DLD1 (cell line): Measurements from ENCODE around the gene GLI1.
"Not testable (repeated sequence)": the region's sequence is repeated elsewhere in the genome, so short reads cannot be mapped to it uniquely, and the experiment has no call there.

ENCODE experiments used
- in situ Hi-C: cut with HindIII; loops from 2 replicates; pipeline ENCODE4 v1.10.0; 2017; ENCODE audit warnings: low sequenced_read_pairs

The GLI1 gene

GRCh38 chr12:57441393-57441792, 18.2 kb upstream of the GLI1 start:
- in situ Hi-C loops = not testable (repeated sequence)

DNA sequence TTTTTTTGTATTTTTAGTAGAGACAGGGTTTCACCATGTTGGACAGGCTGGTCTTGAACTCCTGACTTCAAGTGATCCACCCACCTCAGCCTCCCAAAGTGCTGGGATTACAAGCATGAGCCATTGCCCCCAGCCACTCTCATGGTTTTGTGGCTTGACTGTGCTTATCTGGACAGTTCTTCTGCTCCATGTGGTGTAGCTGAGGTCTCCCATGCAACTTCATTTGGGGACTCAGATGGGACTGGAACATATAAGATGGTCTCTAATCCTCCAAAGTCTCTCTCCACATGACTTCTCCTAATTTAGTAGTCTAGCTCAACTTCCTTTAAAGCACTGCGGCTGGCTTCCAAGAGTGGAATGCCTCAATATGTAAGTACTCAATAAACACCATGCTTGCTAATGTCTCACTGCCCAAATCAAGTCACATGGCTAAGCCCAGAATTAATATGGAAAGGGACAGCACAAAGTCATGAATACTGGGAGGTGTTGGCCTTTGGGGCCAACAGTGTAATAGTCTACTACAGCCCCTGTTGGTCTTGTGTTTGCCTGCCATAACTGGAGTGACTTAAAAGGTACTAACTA, 17.6 kb upstream of the GLI1 start:
- in situ Hi-C loops = no loop called here

DNA sequence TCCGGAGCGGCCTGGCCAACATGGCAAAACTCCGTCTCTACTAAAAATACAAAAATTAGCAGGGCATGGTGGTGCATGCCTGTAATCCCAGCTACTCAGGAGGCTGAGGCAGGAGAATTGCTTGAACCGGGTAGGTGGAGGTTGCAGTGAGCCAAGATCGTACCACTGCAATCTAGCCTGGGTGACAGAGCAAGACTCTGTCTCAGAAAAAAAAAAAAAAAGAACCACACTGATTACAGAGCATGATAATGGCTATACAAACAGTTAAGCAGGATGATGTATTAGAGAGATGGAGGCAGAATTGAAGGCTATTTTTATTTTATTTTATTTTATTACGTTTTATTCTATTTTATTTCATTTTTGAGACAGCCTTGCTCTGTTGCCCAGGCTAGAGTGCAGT, 15.2 kb upstream of the GLI1 start:
- in situ Hi-C loops = not testable (repeated sequence)

- in situ Hi-C loops = no loop called here
These were observed 14.8 kb upstream of the GLI1 start for GRCh38 chr12:57444744-57445143.

DNA sequence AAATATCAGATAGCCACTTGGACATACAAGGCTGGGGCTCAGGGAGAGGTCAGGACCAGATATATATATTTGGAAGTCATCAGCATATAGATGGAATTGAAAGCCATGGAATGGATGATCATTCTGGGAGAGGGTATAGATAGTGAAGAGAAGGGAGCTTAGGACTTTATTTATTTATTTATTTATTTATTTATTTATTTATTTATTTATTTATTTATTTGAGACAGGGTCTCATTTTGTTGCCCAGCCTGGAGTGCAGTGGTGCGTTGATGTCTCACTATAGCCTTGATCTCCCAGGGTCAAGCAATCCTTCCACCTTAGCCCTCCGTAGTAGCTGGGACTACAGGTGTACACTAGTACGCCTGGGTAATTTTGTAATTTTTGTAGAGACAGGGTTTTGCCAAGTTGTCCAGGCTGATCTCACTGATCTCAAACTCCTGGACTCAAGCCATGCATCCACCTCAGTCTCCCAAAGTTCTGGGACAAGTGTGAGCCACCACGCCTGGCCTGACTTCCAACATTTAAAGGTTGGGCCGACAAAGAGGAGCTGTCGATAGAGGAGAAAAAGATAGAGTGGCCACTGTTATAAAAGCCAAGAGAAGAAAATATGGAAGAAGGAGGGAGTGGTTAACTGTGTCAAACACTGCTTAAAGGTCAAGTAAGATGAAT, 13.2 kb upstream of the GLI1 start:
- in situ Hi-C loops = no loop called here

- in situ Hi-C loops = no loop called here
These were observed 10.9 kb upstream of the GLI1 start for GRCh38 chr12:57448669-57449068.

DNA sequence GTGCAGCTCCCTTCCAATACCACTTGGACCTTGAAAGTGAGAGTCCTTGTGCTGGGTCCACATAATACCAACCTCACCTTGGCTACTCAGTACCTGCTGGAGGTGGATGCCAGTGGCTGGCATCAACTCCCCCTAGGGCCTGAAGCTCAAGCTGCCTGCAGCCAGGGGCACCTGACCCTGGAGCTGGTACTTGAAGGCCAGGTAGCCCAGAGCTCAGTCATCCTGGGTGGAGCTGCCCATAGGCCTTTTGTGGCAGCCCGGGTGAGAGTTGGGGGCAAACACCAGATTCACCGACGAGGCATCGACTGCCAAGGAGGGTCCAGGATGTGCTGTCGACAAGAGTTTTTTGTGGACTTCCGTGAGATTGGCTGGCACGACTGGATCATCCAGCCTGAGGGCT, 10.2 kb upstream of the GLI1 start:
- in situ Hi-C loops = no loop called here

GRCh38 chr12:57450057-57450456, 9.5 kb upstream of the GLI1 start:
- in situ Hi-C loops = no loop called here

DNA sequence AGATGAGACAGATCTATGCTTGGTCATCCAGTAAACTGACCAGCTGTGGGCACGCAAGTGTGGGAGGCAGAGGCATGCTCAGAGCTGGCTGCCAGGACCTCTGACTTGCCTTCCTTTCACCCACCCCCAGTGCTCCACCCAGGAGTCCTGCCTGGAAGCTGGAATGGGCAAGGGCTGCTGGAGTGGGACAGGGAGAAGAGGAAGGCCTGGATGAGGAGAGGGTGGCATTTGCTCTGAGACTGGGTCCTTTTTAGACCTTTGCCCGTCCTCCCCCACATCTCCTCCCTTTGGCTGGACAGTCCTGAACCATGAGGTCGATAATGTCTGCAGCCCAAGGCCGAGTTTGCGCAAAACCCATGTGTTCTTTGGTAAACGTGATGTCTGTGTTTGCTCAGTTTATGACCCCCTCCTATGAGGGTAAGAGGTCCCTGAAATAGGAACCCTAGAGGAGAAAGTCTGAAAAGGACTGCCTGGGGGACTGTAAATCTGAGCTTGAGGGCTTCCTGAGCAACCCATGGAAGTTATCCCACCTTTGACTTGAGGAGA, 8.3 kb upstream of the GLI1 start:
- in situ Hi-C loops = no loop called here

- in situ Hi-C loops = no loop called here
These were observed 7.2 kb upstream of the GLI1 start for GRCh38 chr12:57452181-57452936.

- in situ Hi-C loops = no loop called here
These were observed 6.6 kb upstream of the GLI1 start for GRCh38 chr12:57452937-57453509.

DNA sequence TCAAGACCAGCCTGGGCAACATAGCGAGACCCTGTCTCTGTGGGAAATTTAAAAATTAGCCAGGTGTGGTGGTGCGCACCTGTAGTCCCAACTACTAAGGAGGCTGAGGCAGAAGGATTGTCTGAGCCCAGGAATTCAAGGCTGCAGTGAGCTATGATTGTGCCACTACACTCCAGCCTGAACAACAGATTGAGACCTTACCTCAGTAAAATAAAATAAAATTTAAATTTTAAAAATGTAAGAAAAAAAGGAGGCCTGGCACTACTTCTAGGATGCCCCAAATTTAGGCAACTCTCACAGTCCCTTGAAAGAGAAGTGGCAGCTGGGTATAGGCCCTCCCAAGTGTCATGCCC, 5.4 kb upstream of the GLI1 start:
- in situ Hi-C loops = no loop called here

DNA sequence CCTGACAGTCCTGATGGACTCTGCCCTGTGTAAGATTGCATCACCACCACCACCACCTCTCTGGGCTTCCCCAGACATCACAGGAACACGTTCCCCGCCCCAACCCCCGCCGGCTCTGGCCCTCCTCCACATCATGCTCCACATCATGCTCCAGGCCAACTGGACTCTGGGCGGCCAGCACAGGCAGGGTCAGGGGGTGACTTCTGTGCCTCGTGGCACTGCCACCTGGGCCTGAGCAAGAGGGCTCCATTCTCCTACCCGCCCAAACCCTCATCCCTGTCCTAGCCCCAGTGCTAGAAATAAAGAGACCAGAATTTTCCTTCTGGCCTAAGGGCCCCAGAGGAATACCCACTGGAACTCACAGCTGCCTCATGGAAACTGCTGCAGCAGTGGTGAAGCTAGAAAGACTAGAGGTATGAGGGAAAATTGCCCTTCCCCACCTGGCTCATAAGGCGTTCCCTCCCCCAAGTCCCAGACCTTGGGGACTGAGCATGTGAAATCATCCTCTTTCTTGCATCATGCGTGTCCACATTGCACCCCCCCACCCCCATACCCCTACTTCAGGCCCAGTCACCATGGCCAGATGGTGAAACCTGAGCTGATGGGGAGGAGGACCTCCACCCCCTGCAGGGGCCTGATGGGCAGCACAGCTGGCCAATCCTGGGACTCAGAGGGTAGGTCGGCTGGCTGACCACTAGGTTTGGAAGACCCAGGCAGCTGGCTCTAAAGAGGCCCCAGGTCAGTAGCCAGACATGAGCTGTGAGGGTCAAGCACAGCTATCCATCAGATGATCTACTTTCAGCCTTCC, 4.8 kb upstream of the GLI1 start, which contains the start of gene INHBE:
Gene INHBE, plus strand, starts transcription at position 742 of the 808 bp plus-strand sequence. CDS start 230 bp downstream, outside the sequence.
- in situ Hi-C loops = no loop called here

DNA sequence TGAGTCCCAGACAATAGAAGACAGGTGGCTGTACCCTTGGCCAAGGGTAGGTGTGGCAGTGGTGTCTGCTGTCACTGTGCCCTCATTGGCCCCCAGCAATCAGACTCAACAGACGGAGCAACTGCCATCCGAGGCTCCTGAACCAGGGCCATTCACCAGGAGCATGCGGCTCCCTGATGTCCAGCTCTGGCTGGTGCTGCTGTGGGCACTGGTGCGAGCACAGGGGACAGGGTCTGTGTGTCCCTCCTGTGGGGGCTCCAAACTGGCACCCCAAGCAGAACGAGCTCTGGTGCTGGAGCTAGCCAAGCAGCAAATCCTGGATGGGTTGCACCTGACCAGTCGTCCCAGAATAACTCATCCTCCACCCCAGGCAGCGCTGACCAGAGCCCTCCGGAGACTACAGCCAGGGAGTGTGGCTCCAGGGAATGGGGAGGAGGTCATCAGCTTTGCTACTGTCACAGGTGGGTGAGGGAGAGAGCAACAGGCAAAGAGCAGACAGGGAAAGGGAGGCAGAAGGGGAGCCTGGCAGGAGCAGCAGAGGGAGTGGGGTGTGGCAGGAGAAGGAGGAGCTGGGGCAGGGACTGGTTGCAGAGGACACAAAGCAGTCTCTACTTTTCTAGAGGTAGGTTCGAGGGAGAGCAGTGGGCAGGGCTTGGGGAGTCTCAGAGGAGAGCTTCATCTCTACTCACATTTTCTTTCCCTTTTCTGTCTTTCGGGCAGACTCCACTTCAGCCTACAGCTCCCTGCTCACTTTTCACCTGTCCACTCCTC, 4.0 kb upstream of the GLI1 start:
- in situ Hi-C loops = no loop called here

DNA sequence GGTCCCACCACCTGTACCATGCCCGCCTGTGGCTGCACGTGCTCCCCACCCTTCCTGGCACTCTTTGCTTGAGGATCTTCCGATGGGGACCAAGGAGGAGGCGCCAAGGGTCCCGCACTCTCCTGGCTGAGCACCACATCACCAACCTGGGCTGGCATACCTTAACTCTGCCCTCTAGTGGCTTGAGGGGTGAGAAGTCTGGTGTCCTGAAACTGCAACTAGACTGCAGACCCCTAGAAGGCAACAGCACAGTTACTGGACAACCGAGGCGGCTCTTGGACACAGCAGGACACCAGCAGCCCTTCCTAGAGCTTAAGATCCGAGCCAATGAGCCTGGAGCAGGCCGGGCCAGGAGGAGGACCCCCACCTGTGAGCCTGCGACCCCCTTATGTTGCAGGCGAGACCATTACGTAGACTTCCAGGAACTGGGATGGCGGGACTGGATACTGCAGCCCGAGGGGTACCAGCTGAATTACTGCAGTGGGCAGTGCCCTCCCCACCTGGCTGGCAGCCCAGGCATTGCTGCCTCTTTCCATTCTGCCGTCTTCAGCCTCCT, 3.4 kb upstream of the GLI1 start:
- in situ Hi-C loops = no loop called here

- in situ Hi-C loops = no loop called here
These were observed 2.7 kb upstream of the GLI1 start for GRCh38 chr12:57456737-57457490.

DNA sequence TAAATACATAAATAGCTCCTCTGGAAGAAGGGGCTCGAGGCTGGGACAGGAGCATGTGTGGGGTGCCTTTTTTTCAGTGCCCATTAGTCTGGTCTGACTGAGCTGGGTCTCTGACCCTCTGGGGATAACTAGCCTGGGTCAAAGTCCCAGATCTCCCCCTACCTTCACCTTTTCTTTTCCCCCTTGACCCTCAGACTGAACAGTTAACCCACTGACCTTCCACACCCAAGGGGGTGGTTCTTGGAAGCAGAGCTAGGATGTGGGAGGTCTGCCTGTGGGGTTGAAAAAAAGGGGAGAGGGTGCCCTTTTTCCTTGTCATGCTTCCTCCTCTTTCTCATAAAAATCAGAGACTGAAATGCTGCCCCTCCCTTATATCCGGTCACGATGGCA, 925 bp upstream of the GLI1 start:
- in situ Hi-C loops = no loop called here

GRCh38 chr12:57459055-57459749, 383 bp upstream of the GLI1 start:
- in situ Hi-C loops = no loop called here

DNA sequence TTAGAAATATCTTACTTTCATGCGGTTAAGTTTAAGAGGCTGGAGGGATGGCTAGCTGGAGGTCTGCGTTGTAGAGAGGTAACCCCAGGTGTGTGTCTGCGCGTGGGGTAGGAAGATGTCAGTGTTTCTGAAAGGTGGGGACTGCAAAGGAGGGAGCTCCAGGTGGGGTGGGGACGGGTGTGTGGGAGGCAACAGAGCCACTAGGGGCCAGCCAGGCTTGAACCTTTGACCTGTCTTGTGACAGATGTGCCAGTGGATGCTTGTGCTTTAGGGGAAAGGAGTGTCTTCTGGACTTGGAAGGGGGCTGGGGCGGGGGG, 841 bp downstream of the GLI1 start:
- in situ Hi-C loops = no loop called here
